KMS-11 (cell line): Measurements from ENCODE around the gene GRM7.

ENCODE experiments used
- H2AFZ ChIP-seq: fragments of 200-600 bp; sonication (generic); 2 replicates; pipeline ENCODE4 v1.6.1; 2016; ENCODE audit warnings: antibody characterized with exemption, mixed run types, low read depth
- H3K27ac ChIP-seq: fragments of 200-600 bp; sonication (generic); 2 replicates; pipeline ENCODE4 v1.6.1; 2016; ENCODE audit warnings: mild to moderate bottlenecking, mixed run types
- H3K27me3 ChIP-seq: fragments of 200-600 bp; sonication (generic); 2 replicates; pipeline ENCODE4 v1.6.1; 2017; ENCODE audit warnings: mild to moderate bottlenecking, low read depth, mixed run types, moderate library complexity; ENCODE audit not compliant: insufficient read depth
- H3K36me3 ChIP-seq: fragments of 200-600 bp; sonication (generic); 2 replicates; pipeline ENCODE4 v1.6.1; 2017; ENCODE audit warnings: mild to moderate bottlenecking, mixed run types; ENCODE audit not compliant: insufficient read depth
- H3K4me1 ChIP-seq: fragments of 200-600 bp; sonication (generic); 2 replicates; pipeline ENCODE4 v1.6.1; 2016; ENCODE audit warnings: mild to moderate bottlenecking, low read depth, mixed run types; ENCODE audit not compliant: poor library complexity, severe bottlenecking
- H3K4me2 ChIP-seq: fragments of 200-600 bp; sonication (generic); 2 replicates; pipeline ENCODE4 v1.7.0; 2016; ENCODE audit warnings: mild to moderate bottlenecking, mixed run types
- H3K4me3 ChIP-seq: fragments of 200-600 bp; sonication (generic); IDR thresholded peaks from 2 replicates; pipeline ENCODE4 v1.6.1; 2017; ENCODE audit warnings: low read depth, low read length, mixed read lengths; ENCODE audit not compliant: insufficient read depth
- H3K79me2 ChIP-seq: fragments of 200-600 bp; sonication (generic); 2 replicates; pipeline ENCODE4 v1.6.1; 2016; ENCODE audit warnings: low read depth, mixed run types; ENCODE audit not compliant: insufficient read depth
- H3K9ac ChIP-seq: fragments of 200-600 bp; sonication (generic); 2 replicates; pipeline ENCODE4 v1.6.1; 2016; ENCODE audit warnings: mild to moderate bottlenecking, mixed run types
- H4K20me1 ChIP-seq: fragments of 200-600 bp; sonication (generic); 2 replicates; pipeline ENCODE4 v1.6.1; 2016; ENCODE audit warnings: mild to moderate bottlenecking, mixed run types; ENCODE audit not compliant: insufficient read depth
- CTCF ChIP-seq: fragments of 200-600 bp; sonication (generic); conservative IDR thresholded peaks from 2 replicates; pipeline ENCODE4 v1.6.1; 2017; ENCODE audit warnings: low read depth, mild to moderate bottlenecking, antibody characterized with exemption, low read length, moderate library complexity, mixed read lengths

The GRM7 gene

GRCh38 chr3:7112523-7113056 is 251.7 kb downstream of the GRM7 start:
- Histone ChIP-seq H3K4me2 (no peak overlapping the region), H3K27me3 (no peaks in the 10 kb centered on the region), H3K79me2 (no peaks in the 10 kb centered on the region), H3K9ac (no peak overlapping the region), H3K36me3 (no peaks in the 10 kb centered on the region), H3K4me3 (no peak overlapping the region), H4K20me1 (no peaks in the 10 kb centered on the region), H3K4me1 (no peaks in the 10 kb centered on the region), H2AFZ (no peak overlapping the region), H3K27ac (no peak overlapping the region)
- TF ChIP-seq CTCF: no peak

GRCh38 chr3:7144697-7145308 is 283.9 kb downstream of the GRM7 start:
- H3K9ac ChIP-seq: no peak overlapping the region
- H3K36me3 ChIP-seq: no peaks in the 10 kb centered on the region
- H3K4me3 ChIP-seq: no peak overlapping the region
- no peak overlapping the region for H2AFZ ChIP-seq
- no peak overlapping the region for H3K4me2 ChIP-seq
- peak; percentile 57 for TF ChIP-seq CTCF
- no peaks in the 10 kb centered on the region for H3K4me1 ChIP-seq
- H3K79me2 ChIP-seq: no peaks in the 10 kb centered on the region
- H4K20me1 ChIP-seq: no peaks in the 10 kb centered on the region
- H3K27ac ChIP-seq: no peak overlapping the region
- H3K27me3 ChIP-seq: no peaks in the 10 kb centered on the region

DNA sequence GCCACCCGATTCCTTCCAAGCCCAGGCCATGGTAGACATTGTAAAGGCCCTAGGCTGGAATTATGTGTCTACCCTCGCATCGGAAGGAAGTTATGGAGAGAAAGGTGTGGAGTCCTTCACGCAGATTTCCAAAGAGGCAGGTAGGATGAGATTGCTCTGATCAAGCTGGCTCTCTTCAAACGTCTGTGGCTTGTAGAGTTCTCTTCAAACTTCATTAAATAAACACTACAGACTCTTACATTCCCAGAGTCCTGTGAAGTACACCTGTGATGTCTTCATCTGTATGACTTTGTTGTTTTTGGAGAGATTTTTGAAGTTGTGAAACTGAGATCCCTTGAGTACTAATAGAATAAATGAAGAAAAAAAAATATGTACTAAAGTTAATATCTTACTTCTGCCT is 285.6 kb downstream of the GRM7 start:
- H2AFZ ChIP-seq: no peak overlapping the region
- no peak overlapping the region for H3K27ac ChIP-seq
- H3K79me2 ChIP-seq: no peaks in the 10 kb centered on the region
- H3K4me1 ChIP-seq: no peaks in the 10 kb centered on the region
- TF ChIP-seq CTCF: no peak
- H3K27me3 ChIP-seq: no peaks in the 10 kb centered on the region
- H3K9ac ChIP-seq: no peak overlapping the region
- H3K36me3 ChIP-seq: no peaks in the 10 kb centered on the region
- H4K20me1 ChIP-seq: no peaks in the 10 kb centered on the region
- no peak overlapping the region for H3K4me3 ChIP-seq
- H3K4me2 ChIP-seq: no peak overlapping the region

DNA sequence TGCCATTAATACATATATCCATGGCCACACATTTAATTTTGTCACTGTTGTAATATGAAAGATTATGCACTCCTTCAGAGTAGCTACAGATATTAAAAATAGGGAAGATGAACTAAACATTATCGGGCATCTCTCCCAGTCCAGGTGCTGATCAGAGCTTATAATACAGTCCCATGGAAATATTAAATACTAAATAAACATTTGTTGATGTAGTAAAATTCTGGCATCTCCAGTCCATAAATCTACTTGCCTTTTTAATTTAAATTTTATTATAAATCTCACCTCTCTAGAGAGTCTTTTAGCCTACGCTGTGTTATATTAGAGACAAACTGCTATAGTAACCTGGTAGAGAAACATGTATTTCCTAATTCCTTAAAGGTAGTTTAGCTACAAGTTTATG is 297.6 kb downstream of the GRM7 start:
- Histone ChIP-seq H3K4me2 (no peak overlapping the region), H3K27me3 (no peaks in the 10 kb centered on the region), H3K9ac (no peak overlapping the region), H3K27ac (no peak overlapping the region), H3K4me1 (no peaks in the 10 kb centered on the region), H4K20me1 (no peaks in the 10 kb centered on the region), H3K4me3 (no peak overlapping the region), H2AFZ (no peak overlapping the region), H3K79me2 (no peaks in the 10 kb centered on the region), H3K36me3 (no peaks in the 10 kb centered on the region)
- TF ChIP-seq CTCF: no peak
